ENCODE measurements around the gene KRT20. TPM values are rescaled to one million over a fixed set of nuclear protein-coding genes. Genes with fewer than 3 reads are reported as not detected.

The KRT20 gene
- total RNA-seq, 1 experiment from 2014 or later: 1.5 TPM

DNA sequence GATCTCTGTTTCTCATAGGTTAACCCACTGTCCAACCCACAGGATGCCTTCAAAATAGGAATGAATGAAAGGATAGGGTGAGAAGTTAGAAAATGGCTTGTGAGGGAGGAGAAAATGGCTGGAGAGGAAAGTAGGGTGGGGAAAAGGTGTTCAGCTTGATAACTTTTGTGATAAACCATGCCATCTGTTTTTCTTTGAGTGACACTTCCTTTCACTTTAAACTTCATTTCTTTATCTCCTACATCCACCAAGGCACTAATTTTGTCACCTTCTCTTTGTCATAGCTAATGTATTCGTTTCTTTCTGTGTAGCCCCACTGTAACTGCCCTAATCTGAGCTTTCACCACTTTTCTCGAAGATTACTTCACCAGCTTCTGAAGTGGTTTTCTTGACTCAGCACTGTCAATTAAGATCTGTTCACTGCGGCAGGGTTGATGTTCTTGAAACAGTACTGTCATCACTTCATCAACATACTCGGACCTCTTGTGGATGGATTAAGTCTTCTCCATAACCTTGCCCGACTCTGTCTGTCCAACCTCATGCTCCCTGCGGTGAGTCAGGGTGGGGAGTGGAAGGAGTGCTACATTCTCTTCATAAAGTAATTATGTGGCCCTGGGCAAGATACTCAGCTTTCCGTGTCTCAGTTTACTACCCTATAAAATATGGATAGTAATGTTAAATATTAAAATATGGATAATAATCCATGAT is 57.1 kb downstream of the KRT20 start:
- peak overlapping the region; percentile 52; the same call in 1 of the 2 replicates for H3K27ac ChIP-seq (ENCODE audit: low read depth, low read length)
- intact Hi-C loops (cut with micrococcal nuclease): no loop called here
- no peak overlapping the region for H2AFZ ChIP-seq (ENCODE audit: low read depth, low read length, poor library complexity, severe bottlenecking)
- no peaks in the 10 kb centered on the region for H3K9me3 ChIP-seq (ENCODE audit: control insufficient read depth in 1 of 2, insufficient read depth in 1 of 2, low read depth in 1 of 2, low read length in 2 of 2)
- H4K20me1 ChIP-seq (ENCODE audit: insufficient read depth): no peaks in the 10 kb centered on the region
- no peak overlapping the region for H3K9ac ChIP-seq (ENCODE audit: low read length)
- BruUV-seq (replicated peaks): no TSS peak
- peak overlapping the region; percentile 27 for H3K4me2 ChIP-seq (ENCODE audit: low read length)
- H3K27me3 ChIP-seq (ENCODE audit: insufficient read depth, low read length): no peaks in the 10 kb centered on the region
- ATAC-seq: peak; percentile 94
- no peaks in the 10 kb centered on the region for H3K9me2 ChIP-seq (ENCODE audit: insufficient read depth)
- H3K79me2 ChIP-seq (ENCODE audit: insufficient read depth, low read length): peaks cover 69% of the 10 kb centered on the region
- H3K4me3 ChIP-seq (replicated peaks in 1 of 2; ENCODE audit: low read depth in 1 of 2, low read length in 2 of 2): no peak overlapping the region
- POLR2A ChIA-PET: interaction anchor here (0.8 kb wide), 1 partner anchor 861 kb away, joined by 3 read pairs; the partner anchor contains the start of gene EIF1
- peaks cover 0 to 4% of the 10 kb centered on the region in 2 experiments; a peak in 1 of 4 replicates for H3K36me3 ChIP-seq (ENCODE audit: control insufficient read depth in 1 of 2, insufficient read depth in 2 of 2, low read length in 2 of 2)
- CTCF ChIA-PET: no interaction called here
- H3K4me1 ChIP-seq (ENCODE audit: control insufficient read depth in 1 of 2, insufficient read depth in 2 of 2, low read length in 2 of 2): peaks cover 3 to 34% of the 10 kb centered on the region in 2 experiments; a peak in 3 of 4 replicates
- TF ChIP-seq SP1 (IDR thresholded peaks at IDR 0.05; ENCODE audit: low read depth): peak; percentile 83
- no peak for TF ChIP-seq EZH2 (IDR thresholded peaks at IDR 0.05)
- no peak for TF ChIP-seq ELF1 (IDR thresholded peaks at IDR 0.05; ENCODE audit: borderline replicate concordance, low read depth)
- peak; percentile 69 for TF ChIP-seq SIN3A (IDR thresholded peaks at IDR 0.05; ENCODE audit: low read depth)
- peak; percentile 91 for TF ChIP-seq CEBPB (IDR thresholded peaks at IDR 0.05; ENCODE audit: low read depth)
- TF ChIP-seq FOSL1 (IDR thresholded peaks at IDR 0.05; ENCODE audit: low read depth): peak; percentile 78
- TF ChIP-seq SRF (IDR thresholded peaks at IDR 0.05; ENCODE audit: low read depth): peak; percentile 56; the same call in 1 of the 2 replicates
- TF ChIP-seq POLR2AphosphoS5 (IDR thresholded peaks at IDR 0.05; ENCODE audit: low read depth, low read length): no peak
- TF ChIP-seq POLR2A (IDR thresholded peaks at IDR 0.05; ENCODE audit: borderline replicate concordance, extremely low read depth, insufficient read depth, insufficient read length): no peak
- TF ChIP-seq, protein P1, sequence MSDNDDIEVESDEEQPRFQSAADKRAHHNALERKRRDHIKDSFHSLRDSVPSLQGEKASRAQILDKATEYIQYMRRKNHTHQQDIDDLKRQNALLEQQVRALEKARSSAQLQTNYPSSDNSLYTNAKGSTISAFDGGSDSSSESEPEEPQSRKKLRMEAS (IDR thresholded peaks at IDR 0.05): peak; percentile 64
- TF ChIP-seq TCF7L2 (IDR thresholded peaks at IDR 0.05; ENCODE audit: borderline replicate concordance, extremely low read depth, insufficient read depth, insufficient read length): peak; percentile 60
- no peak for TF ChIP-seq REST (IDR thresholded peaks at IDR 0.05; ENCODE audit: low read depth)
- TF ChIP-seq CTCF (IDR thresholded peaks at IDR 0.05 in 2 of 3, conservative IDR thresholded peaks at IDR 0.05 in 1 of 3; ENCODE audit: borderline replicate concordance in 1 of 3, insufficient read depth in 1 of 3, low read depth in 2 of 3, low read length in 2 of 3): no peak
- no peak for TF ChIP-seq EZH2phosphoT487 (IDR thresholded peaks at IDR 0.05; ENCODE audit: borderline replicate concordance)
- peak; percentile 40; the same call in 1 of the 2 replicates for TF ChIP-seq ATF3 (IDR thresholded peaks at IDR 0.05)
- TF ChIP-seq CBX3 (IDR thresholded peaks at IDR 0.05; ENCODE audit: low read depth): peak; percentile 59
- TF ChIP-seq ZFX (IDR thresholded peaks at IDR 0.05): no peak
- peak; percentile 25; the same call in 1 of the 2 replicates for TF ChIP-seq RAD21 (IDR thresholded peaks at IDR 0.05; ENCODE audit: low read depth)
- TF ChIP-seq YY1 (IDR thresholded peaks at IDR 0.05; ENCODE audit: extremely low read depth, insufficient replicate concordance, low read depth, low read length): no peak
- no peak for TF ChIP-seq ZNF274 (IDR thresholded peaks at IDR 0.05; ENCODE audit: low read depth, low read length)
- TF ChIP-seq JUND (IDR thresholded peaks at IDR 0.05): peak; percentile 86
- DNase-seq (ENCODE audit: low read depth, low spot score): peak; percentile 80
- RAD21 ChIA-PET (ENCODE audit: low non-redundant PET in 1 of 2, low total read pairs in 2 of 2, uncharacterized antibody in 2 of 2, unreplicated experiment in 2 of 2): no interaction called here

All from HCT116 (cell line).